Measurements from ENCODE around the gene SLFN12L.
"Not testable (repeated sequence)": the region's sequence is repeated elsewhere in the genome, so short reads cannot be mapped to it uniquely, and the experiment has no call there.

DNA sequence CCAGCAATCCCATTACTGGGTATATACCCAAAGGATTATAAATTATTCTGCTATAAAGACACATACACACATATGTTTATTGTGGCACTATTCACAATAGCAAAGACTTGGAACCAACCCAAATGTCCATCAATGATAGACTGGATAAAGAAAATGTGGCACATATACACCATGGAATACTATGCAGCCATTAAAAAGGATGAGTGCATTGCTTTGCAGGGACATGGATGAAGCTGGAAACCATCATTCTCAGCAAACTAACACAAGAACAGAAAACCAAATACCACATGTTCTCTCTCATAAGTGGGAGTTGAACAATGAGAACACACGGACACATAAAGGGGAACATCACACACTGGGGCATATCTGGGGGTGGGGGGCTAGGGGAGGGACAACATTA is 8.2 kb downstream of the SLFN12L start:
- TF ChIP-seq, protein P1, sequence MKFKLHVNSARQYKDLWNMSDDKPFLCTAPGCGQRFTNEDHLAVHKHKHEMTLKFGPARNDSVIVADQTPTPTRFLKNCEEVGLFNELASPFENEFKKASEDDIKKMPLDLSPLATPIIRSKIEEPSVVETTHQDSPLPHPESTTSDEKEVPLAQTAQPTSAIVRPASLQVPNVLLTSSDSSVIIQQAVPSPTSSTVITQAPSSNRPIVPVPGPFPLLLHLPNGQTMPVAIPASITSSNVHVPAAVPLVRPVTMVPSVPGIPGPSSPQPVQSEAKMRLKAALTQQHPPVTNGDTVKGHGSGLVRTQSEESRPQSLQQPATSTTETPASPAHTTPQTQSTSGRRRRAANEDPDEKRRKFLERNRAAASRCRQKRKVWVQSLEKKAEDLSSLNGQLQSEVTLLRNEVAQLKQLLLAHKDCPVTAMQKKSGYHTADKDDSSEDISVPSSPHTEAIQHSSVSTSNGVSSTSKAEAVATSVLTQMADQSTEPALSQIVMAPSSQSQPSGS (IDR thresholded peaks at IDR 0.05; ENCODE audit: low read length): not testable (repeated sequence)
- TF ChIP-seq JUNB (IDR thresholded peaks at IDR 0.05); EZH2 (IDR thresholded peaks at IDR 0.05; ENCODE audit: borderline replicate concordance, control insufficient read depth, low read depth, low read length); KAT2A (conservative IDR thresholded peaks at IDR 0.05; ENCODE audit: control insufficient read depth, low read depth, low read length); CTCF (IDR thresholded peaks at IDR 0.05 in 2 of 3, conservative IDR thresholded peaks at IDR 0.05 in 1 of 3; ENCODE audit: control insufficient read depth in 2 of 3, extremely low read depth in 1 of 3, insufficient read depth in 1 of 3, low read depth in 3 of 3, low read length in 3 of 3); SPI1 (IDR thresholded peaks at IDR 0.05; ENCODE audit: borderline replicate concordance, insufficient read depth, low read depth, low read length); HDAC2 (IDR thresholded peaks at IDR 0.05); JUND (IDR thresholded peaks at IDR 0.05; ENCODE audit: low read depth, low read length); POLR2AphosphoS5 (IDR thresholded peaks at IDR 0.05; ENCODE audit: low read length); MXI1 (IDR thresholded peaks at IDR 0.05; ENCODE audit: low read depth, low read length); EP300 (IDR thresholded peaks at IDR 0.05; ENCODE audit: borderline replicate concordance in 1 of 2, control insufficient read depth in 1 of 2, low read depth in 2 of 2, low read length in 2 of 2); NFIC (IDR thresholded peaks at IDR 0.05; ENCODE audit: low read depth, low read length); NBN (IDR thresholded peaks at IDR 0.05): not testable (repeated sequence)

Measured in GM12878 (cell line).